Endometrial microvascular endothelial cells (primary cell): ENCODE measurements around the gene SIDT1. TPM values are rescaled to one million over a fixed set of nuclear protein-coding genes. Genes with fewer than 3 reads are reported as not detected.

Experiments used
- in situ Hi-C: cut with HindIII; loops from 2 replicates; pipeline ENCODE4 v1.10.0; 2017; ENCODE audit warnings: low sequenced_read_pairs, low pct_unique_long_range_greater_than_20kb; ENCODE audit errors: inconsistent ontology term
- total RNA-seq: library from RNA; depleted of rRNA; stranded (reverse); fragments of >200 nt; gene quantifications from one replicate; pipeline ENCODE4 v1.2.3, GENCODE V29; 2015; ENCODE audit errors: inconsistent ontology term

SIDT1 gene
- total RNA-seq, 1 donor from 2014 or later = not detected

GRCh38 chr3:113575206-113575605, 42.9 kb downstream of the SIDT1 start:
- in situ Hi-C loops = no loop called here

GRCh38 chr3:113585228-113585627, 52.9 kb downstream of the SIDT1 start:
- in situ Hi-C loops = no loop called here

GRCh38 chr3:113585720-113586119, 53.4 kb downstream of the SIDT1 start:
- in situ Hi-C loops = no loop called here

- in situ Hi-C loops = no loop called here
These were observed 56.5 kb downstream of the SIDT1 start for GRCh38 chr3:113588806-113589205.

- in situ Hi-C loops = no loop called here
These were observed 57.6 kb downstream of the SIDT1 start for GRCh38 chr3:113589971-113590370.

- in situ Hi-C loops = no loop called here
These were observed 58.6 kb downstream of the SIDT1 start for GRCh38 chr3:113590983-113591382.

GRCh38 chr3:113594066-113594465, 61.7 kb downstream of the SIDT1 start:
- in situ Hi-C loops = no loop called here

- in situ Hi-C loops = no loop called here
These were observed 65.4 kb downstream of the SIDT1 start for GRCh38 chr3:113597596-113598354.

GRCh38 chr3:113600418-113601182, 68.2 kb downstream of the SIDT1 start:
- in situ Hi-C loops = no loop called here

GRCh38 chr3:113601240-113601639, 68.9 kb downstream of the SIDT1 start:
- in situ Hi-C loops = no loop called here

GRCh38 chr3:113602256-113602655, 69.9 kb downstream of the SIDT1 start:
- in situ Hi-C loops = no loop called here

- in situ Hi-C loops = no loop called here
These were observed 70.5 kb downstream of the SIDT1 start for GRCh38 chr3:113602836-113603235.

GRCh38 chr3:113606539-113607218, 74.3 kb downstream of the SIDT1 start:
- in situ Hi-C loops = no loop called here

GRCh38 chr3:113607219-113607596, 74.9 kb downstream of the SIDT1 start:
- in situ Hi-C loops = no loop called here

- in situ Hi-C loops = no loop called here
These were observed 82.0 kb downstream of the SIDT1 start for GRCh38 chr3:113614402-113614801.

GRCh38 chr3:113615976-113616375, 83.6 kb downstream of the SIDT1 start:
- in situ Hi-C loops = no loop called here

- in situ Hi-C loops = no loop called here
These were observed 85.4 kb downstream of the SIDT1 start for GRCh38 chr3:113617726-113618125.

GRCh38 chr3:113620091-113620490, 87.7 kb downstream of the SIDT1 start:
- in situ Hi-C loops = no loop called here

GRCh38 chr3:113623324-113623723, 91.0 kb downstream of the SIDT1 start:
- in situ Hi-C loops = no loop called here

- in situ Hi-C loops = no loop called here
These were observed 91.5 kb downstream of the SIDT1 start for GRCh38 chr3:113623811-113624210.
